GM19395 (cell line): Measurements from ENCODE around the gene PTPRH.
A peak's percentile ranks its signal among the peaks of the same experiment; 100 is the strongest.
"Not testable (repeated sequence)": the region's sequence is repeated elsewhere in the genome, so short reads cannot be mapped to it uniquely, and the experiment has no call there.

Experiments used
- ATAC-seq: cut with Tn5 transposase; IDR thresholded peaks from one replicate; pipeline ENCODE4 v1.9.1; 2021; ENCODE audit warnings: mild to moderate bottlenecking, moderate library complexity; ENCODE audit not compliant: unreplicated experiment

Gene PTPRH

GRCh38 chr19:55186080-55186479 lies 23.2 kb downstream of the PTPRH start:
- no peak for ATAC-seq

DNA sequence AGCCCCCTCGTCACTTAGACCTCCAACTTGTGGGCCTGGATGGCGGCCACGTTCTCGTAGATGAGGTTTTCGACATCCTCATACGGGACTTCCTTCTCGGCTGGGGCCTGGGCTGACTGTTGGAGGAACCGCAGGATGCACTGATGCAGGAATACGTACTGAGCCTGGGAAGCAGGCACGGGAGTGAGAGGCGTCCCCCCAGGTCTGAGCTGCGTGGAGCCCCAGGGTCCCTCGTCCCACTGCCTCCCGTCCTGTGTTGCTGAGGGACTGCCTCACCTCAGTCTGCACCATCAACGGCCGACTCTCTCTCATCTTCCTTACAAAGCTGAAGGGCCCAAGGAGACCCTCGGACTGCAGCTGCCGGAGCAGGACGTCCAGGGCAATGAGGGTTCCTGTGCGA lies 27.6 kb downstream of the PTPRH start:
- ATAC-seq: no peak

DNA sequence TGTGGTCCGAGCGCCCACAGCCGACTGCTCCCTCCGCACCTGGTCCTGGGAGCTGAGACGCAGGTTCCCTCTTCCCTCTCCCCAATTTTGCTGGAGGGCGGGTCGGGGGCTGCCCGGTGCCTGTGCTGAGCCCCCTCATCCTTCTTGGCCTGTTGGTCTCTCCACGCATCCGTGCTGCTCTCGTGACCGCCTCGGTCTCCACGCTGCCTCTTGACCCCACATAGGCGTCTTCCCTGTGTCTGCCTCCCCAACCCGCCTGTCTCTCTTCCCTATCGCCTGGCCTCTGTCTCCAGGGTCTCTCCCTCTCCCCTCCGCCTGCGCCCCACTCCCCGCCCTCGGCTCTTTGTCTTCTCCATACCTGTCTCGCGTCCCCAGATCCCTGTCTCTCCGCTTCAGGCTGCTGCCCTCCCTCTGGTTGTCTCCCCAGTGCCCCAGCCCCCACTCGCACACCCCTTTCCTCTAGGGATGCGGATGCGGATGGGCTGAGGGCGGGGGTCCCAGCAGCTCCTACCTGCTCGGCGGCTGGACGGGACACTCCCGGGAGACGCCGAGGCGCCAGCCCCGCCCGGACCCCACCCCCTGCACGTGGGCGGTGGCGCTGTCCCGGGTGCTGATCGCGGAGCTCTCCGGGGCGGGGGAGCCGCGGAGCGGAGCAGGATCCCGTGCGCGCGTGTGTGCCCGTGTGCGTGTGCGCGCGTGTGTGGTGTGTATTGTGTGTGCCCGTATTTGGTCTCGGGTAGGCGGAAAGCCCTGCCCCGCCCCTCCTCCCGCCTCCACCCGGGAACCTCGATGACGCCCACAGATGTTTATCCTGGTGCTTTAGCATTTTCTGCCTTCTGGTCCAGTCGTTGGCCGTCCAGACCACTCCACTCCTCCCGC lies 29.5 kb downstream of the PTPRH start, which contains the start of gene SYT5:
TSS of gene SYT5 (minus strand) at position 684 of the 879 bp plus-strand sequence. CDS start 1,248 bp downstream, outside the sequence.
- no peak for ATAC-seq

GRCh38 chr19:55178781-55179599 lies 30.3 kb downstream of the PTPRH start:
- peak; percentile 82 for ATAC-seq

DNA sequence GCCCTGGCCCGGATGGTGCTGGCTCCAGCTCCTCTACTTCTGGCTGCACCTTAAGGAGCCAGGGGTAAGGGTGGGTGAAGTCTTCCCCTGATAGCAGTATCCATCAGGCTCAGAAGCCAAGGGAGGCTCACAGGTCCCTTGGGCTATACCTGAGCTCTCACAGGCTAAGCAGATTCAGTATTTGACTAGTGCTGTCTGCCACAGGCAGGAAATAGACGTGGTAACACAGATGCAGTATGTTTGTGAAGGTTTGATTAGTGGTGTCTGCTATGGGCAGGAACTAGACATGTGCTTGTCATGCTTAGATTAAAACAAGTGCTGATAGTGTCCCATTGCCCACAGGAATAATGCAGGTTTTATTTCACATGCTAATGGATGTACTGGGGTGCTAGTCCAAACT lies 33.2 kb downstream of the PTPRH start:
- ATAC-seq: no peak

GRCh38 chr19:55175117-55175867 lies 34.0 kb downstream of the PTPRH start:
- no peak for ATAC-seq

DNA sequence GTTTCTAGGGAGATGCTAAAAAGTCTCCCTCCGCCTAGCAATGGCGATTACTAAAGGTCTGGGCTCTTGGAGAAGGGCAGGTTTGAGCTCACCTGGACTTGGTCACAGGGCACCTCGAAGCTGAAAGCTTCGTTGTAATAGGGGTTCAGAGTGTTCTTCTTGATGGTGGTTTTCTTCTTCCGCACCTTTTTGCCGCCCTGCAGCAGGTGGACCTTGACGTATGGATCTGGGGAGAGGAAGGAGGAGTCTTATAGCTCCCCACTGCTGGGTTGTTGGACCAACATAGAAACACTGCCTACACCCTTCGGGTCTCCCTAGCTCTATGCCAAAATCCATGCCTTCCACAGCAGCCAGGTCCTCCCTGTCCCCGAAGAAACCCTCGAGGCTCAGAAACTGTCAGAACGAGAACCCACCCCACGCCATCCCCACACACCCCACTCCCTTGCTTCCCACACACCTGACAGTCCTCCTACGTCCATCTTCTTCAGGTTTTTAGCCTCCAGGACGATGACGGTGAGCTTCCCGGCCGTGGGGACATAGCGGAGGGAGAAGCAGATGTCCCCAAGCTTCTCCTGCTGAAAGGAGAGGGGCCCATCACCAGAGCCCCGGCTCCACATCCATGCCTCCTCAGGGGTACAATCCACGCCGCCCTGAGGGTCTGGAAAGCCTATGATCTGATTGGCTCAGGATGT lies 34.7 kb downstream of the PTPRH start:
- no peak for ATAC-seq

- ATAC-seq: no peak
These were observed 35.4 kb downstream of the PTPRH start for GRCh38 chr19:55173714-55174409.

DNA sequence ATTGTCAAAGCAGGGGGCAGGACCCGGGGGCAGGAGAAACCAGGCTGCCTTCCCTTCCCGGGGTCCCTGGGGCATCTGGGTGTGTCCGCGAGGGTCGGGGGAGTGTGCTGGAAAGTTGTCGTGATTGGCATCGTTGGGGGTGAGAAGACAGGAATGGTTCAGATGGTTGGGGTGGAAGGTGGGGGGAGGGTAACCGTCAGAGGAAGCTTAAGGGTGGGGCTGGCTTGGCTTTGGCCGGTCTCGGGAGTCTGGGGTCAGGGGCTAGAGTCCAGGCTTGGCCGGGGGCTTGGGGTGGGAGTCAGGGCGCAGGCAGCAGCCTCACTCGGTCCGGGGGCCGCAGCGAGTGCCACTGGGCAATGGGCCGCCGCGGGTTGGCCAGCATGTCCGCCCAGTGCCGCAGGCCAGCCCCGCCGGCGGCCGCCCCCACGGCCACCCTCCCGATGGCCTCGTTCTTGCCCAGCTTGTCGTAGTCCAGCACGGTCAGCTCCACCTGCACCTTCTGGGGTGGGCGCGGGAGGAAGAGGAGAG lies 36.1 kb downstream of the PTPRH start:
- no peak for ATAC-seq

GRCh38 chr19:55172741-55173140 lies 36.6 kb downstream of the PTPRH start:
- ATAC-seq: no peak

DNA sequence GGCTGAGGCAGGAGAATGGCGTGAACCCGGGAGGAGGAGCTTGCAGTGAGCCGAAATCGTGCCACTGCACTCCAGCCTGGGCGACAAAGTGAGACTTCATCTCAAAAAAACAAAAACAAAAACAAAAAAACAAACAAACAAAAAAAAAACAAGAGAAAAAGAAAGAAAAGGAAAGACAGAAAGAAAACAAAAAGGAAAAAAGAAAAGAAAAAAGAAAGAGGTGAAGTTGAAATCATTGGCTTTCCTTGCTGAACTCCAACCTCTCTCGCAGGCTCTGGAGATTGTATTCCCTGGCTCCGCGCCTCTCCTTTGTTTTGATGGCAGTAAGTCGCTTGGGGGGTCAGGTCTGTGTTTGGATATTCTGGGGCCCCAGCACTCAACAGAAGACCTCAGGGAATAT lies 37.0 kb downstream of the PTPRH start:
- not testable (repeated sequence) for ATAC-seq

GRCh38 chr19:55171440-55171839 lies 37.9 kb downstream of the PTPRH start:
- no peak for ATAC-seq

DNA sequence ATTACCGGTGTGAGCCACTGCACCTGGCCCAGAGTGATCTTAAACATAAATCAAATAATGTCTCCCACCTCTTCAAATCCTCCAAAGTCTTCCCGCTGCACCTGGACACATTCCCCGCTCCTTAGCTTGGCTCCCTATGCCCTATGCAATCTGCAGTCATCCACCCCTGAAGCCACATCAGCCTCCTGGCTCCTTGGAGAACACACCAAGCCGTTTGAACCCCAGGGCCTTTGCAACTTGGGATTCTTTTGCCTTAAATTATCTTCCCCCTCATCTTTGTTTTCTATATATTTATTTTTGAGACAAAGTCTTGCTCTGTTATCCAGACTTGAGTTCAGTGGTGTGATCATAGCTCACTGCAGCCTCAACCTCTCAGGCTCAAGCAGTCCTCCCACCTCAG lies 40.2 kb downstream of the PTPRH start:
- ATAC-seq: no peak

- no peak for ATAC-seq
These were observed 42.6 kb downstream of the PTPRH start, which contains the start of gene DNAAF3 for GRCh38 chr19:55166530-55167268. TSS of gene DNAAF3 (minus strand) at chr19:55166613. CDS start at chr19:55166413, 200 bp downstream.

DNA sequence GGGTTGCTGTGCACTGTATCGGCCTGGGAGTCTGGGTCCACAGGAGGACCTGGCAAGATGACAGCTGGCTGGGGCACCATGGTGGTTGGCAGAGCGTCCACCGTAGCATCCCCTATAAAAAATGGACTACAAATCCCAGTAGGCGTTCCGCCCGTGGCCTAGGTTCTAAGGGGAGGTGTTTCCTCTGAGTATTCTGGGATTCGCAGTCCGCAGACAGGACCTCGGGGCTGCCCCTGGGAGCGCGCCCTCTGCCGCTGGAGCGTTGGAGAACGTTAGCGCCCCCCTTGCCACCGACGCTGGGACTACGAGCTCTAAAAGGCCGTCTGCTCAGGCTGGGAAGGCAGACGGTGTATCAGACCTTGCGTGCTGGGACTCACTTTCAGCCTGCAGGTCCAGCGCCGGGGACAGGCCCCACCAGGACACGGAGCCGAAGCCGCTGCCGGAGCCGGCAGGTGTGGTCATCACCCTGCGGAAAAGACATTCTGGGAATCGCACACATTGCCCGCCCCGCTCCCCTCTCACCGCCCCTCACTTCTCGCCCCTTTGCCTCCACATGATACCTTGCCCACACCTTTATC lies 43.3 kb downstream of the PTPRH start:
- ATAC-seq: no peak

GRCh38 chr19:55161571-55162322 lies 47.6 kb downstream of the PTPRH start:
- ATAC-seq: no peak

DNA sequence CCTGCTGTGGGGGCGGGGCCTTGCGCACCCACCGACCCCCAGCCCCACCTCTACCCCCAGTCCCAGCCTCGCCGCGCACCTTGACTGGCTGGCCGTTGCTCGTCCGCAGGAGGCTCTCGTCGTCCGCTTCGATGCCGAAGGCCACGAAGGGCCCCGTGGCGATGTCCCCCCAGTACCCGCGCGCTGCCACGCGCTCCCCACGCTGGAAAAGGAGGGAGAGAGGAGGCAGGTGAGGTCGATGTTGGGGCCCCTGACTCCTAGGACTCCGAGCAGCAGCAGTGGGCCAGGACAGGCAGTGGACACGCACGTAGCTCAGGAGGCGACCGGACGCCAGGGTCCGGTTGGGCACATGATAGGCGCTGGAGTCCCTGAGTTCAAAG lies 48.3 kb downstream of the PTPRH start:
- ATAC-seq: no peak
